Caco-2 (cell line): ENCODE data around the gene RFX1. TPM values are rescaled to one million over a fixed set of nuclear protein-coding genes. Genes with fewer than 3 reads are reported as not detected.
"Not testable (repeated sequence)": the region's sequence is repeated elsewhere in the genome, so short reads cannot be mapped to it uniquely, and the experiment has no call there.

Experiments used
- BruUV-seq: library from RNA; stranded (reverse); fragments of 400-500 nt; replicated peaks from 2 replicates; lab custom pipeline; 2021; lab: Mats Ljungman, UMichigan
- CTCF ChIA-PET: fragments of 300-600 bp; sonication (Branson Sonifier 250); formaldehyde crosslinking; loops from one replicate; lab custom pipeline; 2022; ENCODE audit warnings: antibody characterized with exemption; lab: Charles Lee
- POLR2A ChIA-PET: fragments of 300-600 bp; sonication (Branson Sonifier 250); formaldehyde crosslinking; loops from one replicate; lab custom pipeline; 2022; ENCODE audit warnings: antibody characterized with exemption; lab: Charles Lee
- DNase-seq, 2 experiments: peaks; one replicate each; pipeline versions ENCODE4 v3.0.0 to v3.0.0-alpha.2; 2020 to 2022
- H3K27me3 ChIP-seq: replicated peaks from 2 replicates; pipeline ENCODE4 v1.6.0; 2011; ENCODE audit warnings: low read length; ENCODE audit not compliant: control insufficient read depth, insufficient read depth
- H3K36me3 ChIP-seq: 2 replicates; pipeline ENCODE4 v1.5.1; 2011; ENCODE audit warnings: low read length; ENCODE audit not compliant: control insufficient read depth, insufficient read depth
- H3K4me1 ChIP-seq: fragments of 250-450 bp; sonication (Bioruptor Pico); 2 replicates; pipeline ENCODE4 v1.5.1; 2020; ENCODE audit warnings: mild to moderate bottlenecking
- H3K4me3 ChIP-seq: 2 replicates; pipeline ENCODE4 v1.5.1; 2011; ENCODE audit warnings: low read depth, mild to moderate bottlenecking, control low read depth, low read length
- H3K9me3 ChIP-seq: fragments of 250-450 bp; sonication (Bioruptor Pico); 2 replicates; pipeline ENCODE4 v1.5.1; 2020; ENCODE audit warnings: mild to moderate bottlenecking, moderate library complexity
- H3K27ac Mint-ChIP-seq: one replicate; pipeline ENCODE4 v1.8.0; 2022; ENCODE audit warnings: mixed read lengths; ENCODE audit not compliant: unreplicated experiment
- H3K27me3 Mint-ChIP-seq: one replicate; pipeline ENCODE4 v1.8.0; 2022; ENCODE audit warnings: mixed read lengths; ENCODE audit not compliant: insufficient read depth, unreplicated experiment
- H3K36me3 Mint-ChIP-seq: one replicate; pipeline ENCODE4 v1.8.0; 2022; ENCODE audit warnings: mild to moderate bottlenecking, mixed read lengths; ENCODE audit not compliant: insufficient read depth, unreplicated experiment
- H3K4me1 Mint-ChIP-seq: one replicate; pipeline ENCODE4 v1.8.0; 2022; ENCODE audit warnings: low read depth, mixed read lengths; ENCODE audit not compliant: unreplicated experiment
- H3K4me3 Mint-ChIP-seq: one replicate; pipeline ENCODE4 v1.8.0; 2022; ENCODE audit warnings: mild to moderate bottlenecking, moderate library complexity, mixed read lengths; ENCODE audit not compliant: unreplicated experiment
- H3K9me3 Mint-ChIP-seq: one replicate; pipeline ENCODE4 v1.8.0; 2022; ENCODE audit warnings: mixed read lengths; ENCODE audit not compliant: unreplicated experiment
- CTCF ChIP-seq, 2 experiments: fragments of 200-600 bp in 1 of 2; IDR thresholded peaks; 1 replicate in 1 of 2; 2 replicates in 1 of 2; pipeline versions ENCODE4 v1.5.1 to v1.8.0; 2011 to 2022; ENCODE audit warnings: antibody characterized with exemption in 1 of 2, control low read depth in 1 of 2, inconsistent platforms in 1 of 2, low read depth in 1 of 2, low read length in 1 of 2, mild to moderate bottlenecking in 1 of 2, moderate library complexity in 1 of 2; ENCODE audit not compliant: insufficient read depth in 1 of 2, severe bottlenecking in 1 of 2, unreplicated experiment in 1 of 2
- intact Hi-C: fragments of 100-400 bp; cut with micrococcal nuclease; formaldehyde crosslinking; loops from one replicate; pipeline ENCODE4 v1.10.0; 2022; ENCODE audit not compliant: unreplicated experiment
- total RNA-seq: library from RNA; stranded (reverse); gene quantifications from 2 replicates; pipeline ENCODE4 v1.2.3, GENCODE V29; 2022

RFX1 gene
- total RNA-seq, 1 experiment from 2014 or later = 11.5 TPM

DNA sequence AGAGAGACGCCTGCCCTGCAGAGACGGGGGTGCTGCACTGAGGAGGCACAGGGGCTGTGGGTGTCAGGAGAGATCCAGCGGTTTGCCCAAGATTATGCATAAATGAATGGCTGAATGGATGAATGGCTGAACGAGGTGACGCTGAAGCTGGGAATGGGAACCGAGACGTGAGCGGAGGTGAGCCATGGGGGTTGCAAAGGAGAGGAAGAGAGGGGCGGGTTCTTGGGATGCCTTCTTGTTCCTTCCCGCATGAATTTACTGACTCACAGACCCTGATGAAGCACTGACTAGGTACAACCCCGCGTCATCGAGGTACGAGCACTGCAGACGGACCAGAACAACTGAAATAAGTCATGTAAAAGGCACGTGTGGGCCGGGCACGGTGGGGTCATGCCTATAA, 37.1 kb downstream of the RFX1 start:
- intact Hi-C loops = no loop called here
- no peak overlapping the region for H3K4me3 ChIP-seq
- POLR2A ChIA-PET = no interaction called here
- DNase-seq = no peak
- H3K36me3 Mint-ChIP-seq = peaks cover 33% of the 10 kb centered on the region
- TF ChIP-seq CTCF (IDR thresholded peaks at IDR 0.05; ENCODE audit: insufficient read depth in 1 of 2, low read depth in 1 of 2, low read length in 1 of 2, severe bottlenecking in 1 of 2, unreplicated experiment in 1 of 2) = no peak
- BruUV-seq = no TSS peak
- H3K27me3 Mint-ChIP-seq = no peaks in the 10 kb centered on the region
- H3K4me3 Mint-ChIP-seq = no peak overlapping the region
- H3K27me3 ChIP-seq = no peaks in the 10 kb centered on the region
- peaks cover 1% of the 10 kb centered on the region; the same call in 1 of the 2 replicates for H3K4me1 ChIP-seq
- H3K27ac Mint-ChIP-seq = no peak overlapping the region
- no peaks in the 10 kb centered on the region for H3K9me3 ChIP-seq
- H3K9me3 Mint-ChIP-seq = no peaks in the 10 kb centered on the region
- H3K4me1 Mint-ChIP-seq = peaks cover 4% of the 10 kb centered on the region
- CTCF ChIA-PET = no interaction called here
- H3K36me3 ChIP-seq = peaks cover 2% of the 10 kb centered on the region; the same call in 1 of the 2 replicates

DNA sequence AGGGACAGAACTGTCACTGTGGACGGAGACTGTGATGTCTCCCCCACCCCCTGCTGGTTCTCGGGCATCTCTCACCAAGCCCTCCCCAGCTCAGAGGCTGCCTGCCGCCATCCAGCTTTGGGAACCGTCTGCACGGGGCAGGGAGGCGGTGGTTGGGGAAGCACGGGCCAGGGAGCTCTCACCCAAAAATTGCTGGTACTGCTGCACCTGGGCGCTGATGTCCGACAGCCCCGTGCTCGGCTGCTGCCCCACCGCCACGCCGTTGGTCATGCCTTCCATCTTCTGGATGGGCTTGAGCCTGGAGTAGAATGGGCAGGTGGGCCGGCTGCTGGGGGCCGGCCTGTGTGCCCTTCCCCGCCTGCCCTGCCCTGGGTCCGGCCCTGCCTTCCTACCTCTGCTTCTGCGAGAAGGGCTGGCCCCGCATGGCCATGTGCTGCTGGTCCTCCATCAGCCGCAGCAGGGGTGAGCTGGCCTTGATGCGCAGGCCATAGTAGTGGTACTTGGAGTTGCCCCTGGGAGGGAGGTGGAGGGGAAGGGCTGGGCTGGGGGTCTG, 37.7 kb downstream of the RFX1 start:
- ChIA-PET POLR2A (no interaction called here), CTCF (no interaction called here)
- Mint-ChIP-seq H3K27ac (no peak overlapping the region), H3K4me3 (no peak overlapping the region), H3K27me3 (no peaks in the 10 kb centered on the region), H3K9me3 (no peaks in the 10 kb centered on the region), H3K36me3 (peaks cover 31% of the 10 kb centered on the region), H3K4me1 (no peaks in the 10 kb centered on the region)
- DNase-seq = no peak
- TF ChIP-seq CTCF (IDR thresholded peaks at IDR 0.05; ENCODE audit: insufficient read depth in 1 of 2, low read depth in 1 of 2, low read length in 1 of 2, severe bottlenecking in 1 of 2, unreplicated experiment in 1 of 2) = no peak
- no TSS peak for BruUV-seq
- Histone ChIP-seq H3K4me1 (no peaks in the 10 kb centered on the region), H3K9me3 (no peaks in the 10 kb centered on the region), H3K36me3 (peaks cover 2% of the 10 kb centered on the region; the same call in 1 of the 2 replicates), H3K27me3 (no peaks in the 10 kb centered on the region), H3K4me3 (no peak overlapping the region)
- intact Hi-C loops = no loop called here

DNA sequence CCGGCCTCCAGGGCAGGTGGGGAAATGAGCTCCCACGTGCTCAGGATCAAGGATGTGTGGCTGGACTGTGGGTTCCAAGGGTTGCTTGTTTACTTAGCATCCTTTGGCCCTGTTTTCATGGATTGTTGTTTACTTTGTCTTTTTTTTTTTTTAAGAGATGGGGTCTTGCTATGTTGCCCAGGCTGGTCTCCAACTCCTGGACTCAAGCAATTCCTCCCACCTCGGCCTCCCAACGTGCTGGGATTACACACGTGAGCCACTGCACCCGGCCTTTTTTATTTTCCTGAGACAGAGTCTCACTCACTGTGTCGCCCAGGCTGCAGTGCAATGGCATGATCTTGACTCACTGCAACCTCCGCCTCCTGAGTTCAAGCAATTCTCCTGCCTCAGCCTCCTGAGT, 38.9 kb downstream of the RFX1 start:
- H3K27me3 Mint-ChIP-seq, H3K4me1 Mint-ChIP-seq, H3K9me3 Mint-ChIP-seq, BruUV-seq, H3K9me3 ChIP-seq, POLR2A ChIA-PET, intact Hi-C loops, H3K27me3 ChIP-seq, H3K4me3 Mint-ChIP-seq, H3K4me3 ChIP-seq, H3K4me1 ChIP-seq, H3K36me3 ChIP-seq, CTCF ChIA-PET, DNase-seq, H3K27ac Mint-ChIP-seq: not testable (repeated sequence)
- H3K36me3 Mint-ChIP-seq = peaks cover 33% of the 10 kb centered on the region
